GM12878 (cell line): ENCODE measurements around the gene SELPLG. TPM values are rescaled to one million over a fixed set of nuclear protein-coding genes. Genes with fewer than 3 reads are reported as not detected.

Experiments
- ASH2L ChIP-seq: fragments of 300-600, 200-600 bp; sonication (generic); IDR thresholded peaks from 2 replicates; pipeline ENCODE4 v1.6.1; 2017; ENCODE audit warnings: low read depth, mild to moderate bottlenecking, borderline replicate concordance
- BMI1 ChIP-seq: fragments of 450-650 bp; IDR thresholded peaks from 2 replicates; pipeline ENCODE4 v1.6.1; 2016; ENCODE audit warnings: mild to moderate bottlenecking, moderate library complexity, borderline replicate concordance
- CBX5 ChIP-seq: sonication (generic); IDR thresholded peaks from 2 replicates; pipeline ENCODE4 v1.6.1; 2016; ENCODE audit warnings: low read depth, moderate library complexity, mild to moderate bottlenecking, inconsistent platforms
- CHD2 ChIP-seq: IDR thresholded peaks from 2 replicates; pipeline ENCODE4 v1.6.1; 2011; ENCODE audit warnings: low read depth, low read length, improper control_type of control experiment, borderline replicate concordance
- HCFC1 ChIP-seq: fragments of 150-350 bp; IDR thresholded peaks from 2 replicates; pipeline ENCODE4 v1.6.1; 2014; ENCODE audit warnings: low read length
- HDAC6 ChIP-seq: fragments of 200-600 bp; sonication (generic); IDR thresholded peaks from one replicate; pipeline ENCODE4 v1.8.0; 2017; ENCODE audit warnings: antibody characterized with exemption; ENCODE audit not compliant: unreplicated experiment
- IRF3 ChIP-seq: fragments of 450-650 bp; IDR thresholded peaks from 2 replicates; pipeline ENCODE4 v1.6.1; 2014; ENCODE audit warnings: mild to moderate bottlenecking
- MXI1 ChIP-seq: fragments of 150-350 bp; IDR thresholded peaks from 2 replicates; pipeline ENCODE4 v1.6.1; 2011; ENCODE audit warnings: low read depth, mild to moderate bottlenecking, inconsistent platforms, low read length, improper control_type of control experiment
- NFIC ChIP-seq: IDR thresholded peaks from 2 replicates; pipeline ENCODE4 v1.6.1; 2012; ENCODE audit warnings: low read depth, mild to moderate bottlenecking, inconsistent platforms, low read length, moderate library complexity
- PML ChIP-seq: IDR thresholded peaks from 2 replicates; pipeline ENCODE4 v1.6.1; 2012; ENCODE audit warnings: low read length, inconsistent platforms
- POLR2A ChIP-seq: IDR thresholded peaks from 2 replicates; pipeline ENCODE4 v1.6.1; 2011; ENCODE audit warnings: low read depth, mild to moderate bottlenecking, low read length
- SMARCA5 ChIP-seq: fragments of 450-650 bp; IDR thresholded peaks from 2 replicates; pipeline ENCODE4 v1.6.1; 2017; ENCODE audit warnings: mild to moderate bottlenecking
- SUZ12 ChIP-seq: fragments of 200-600 bp; sonication (generic); IDR thresholded peaks from one replicate; pipeline ENCODE4 v1.6.1; 2018; ENCODE audit warnings: antibody characterized with exemption, mild to moderate bottlenecking; ENCODE audit not compliant: unreplicated experiment
- ZBTB4 ChIP-seq: fragments of 450-650 bp; formaldehyde crosslinking; IDR thresholded peaks from 2 replicates; pipeline ENCODE4 v1.4.0; 2022; ENCODE audit warnings: mild to moderate bottlenecking, moderate library complexity
- ZNF207 ChIP-seq: fragments of 450-650 bp; IDR thresholded peaks from 2 replicates; pipeline ENCODE4 v1.6.1; 2014; ENCODE audit warnings: antibody characterized with exemption, mild to moderate bottlenecking, borderline replicate concordance
- ZNF384 ChIP-seq: IDR thresholded peaks from 2 replicates; pipeline ENCODE4 v1.6.1; 2012; ENCODE audit warnings: low read depth, mild to moderate bottlenecking, low read length, improper control_type of control experiment, borderline replicate concordance
- polyA plus RNA-seq, 11 experiments: library from polyadenylated mRNA; depleted of rRNA in 4 of 11; unstranded in 6 of 11; stranded (reverse) in 5 of 11; fragments of >200 nt; fragmentation: Nextera tagmentation in 4 of 11; fragmentation: Illumina TruSeq in 1 of 11; extraction: Ambion mirVana in 4 of 11; extraction: Trizol in 1 of 11; gene quantifications; 1 replicate in 1 of 11; 2 replicates in 10 of 11; pipeline versions ENCODE4 v1.2.1 to v1.2.3, GENCODE V29; 2011 to 2016; ENCODE audit warnings: inconsistent platforms in 2 of 11, missing spikeins in 2 of 11, low read depth in 1 of 11
- total RNA-seq, 4 experiments: library from RNA; depleted of rRNA in 3 of 4; stranded (reverse); fragments of >200 nt in 3 of 4; fragmentation: Illumina TruSeq in 1 of 4; extraction: Trizol in 1 of 4; gene quantifications; 2 replicates each; pipeline versions ENCODE4 v1.2.1 to v1.2.3, GENCODE V29; 2013 to 2021
- TF ChIP-seq, protein P1 (sequence below): IDR thresholded peaks from 2 replicates; pipeline ENCODE4 v1.6.1; 2011; ENCODE audit warnings: low read depth, mild to moderate bottlenecking, low read length, moderate library complexity, borderline replicate concordance; ENCODE audit errors: extremely low read depth
- TF ChIP-seq, protein P2 (sequence below), 3 experiments: IDR thresholded peaks in 2 of 3; conservative IDR thresholded peaks in 1 of 3; 2 replicates each; pipeline ENCODE4 v1.5.1; 2011; ENCODE audit warnings: low read depth in 3 of 3, low read length in 3 of 3, mild to moderate bottlenecking in 3 of 3, control low read depth in 2 of 3, moderate library complexity in 2 of 3, inconsistent platforms in 1 of 3, mixed read lengths in 1 of 3; ENCODE audit not compliant: control insufficient read depth in 2 of 3, insufficient read depth in 1 of 3; ENCODE audit errors: extremely low read depth in 1 of 3
- TF ChIP-seq, protein P3 (sequence below): fragments of 450-650 bp; IDR thresholded peaks from 2 replicates; pipeline ENCODE4 v1.6.1; 2016; ENCODE audit warnings: mild to moderate bottlenecking, moderate library complexity, borderline replicate concordance

The SELPLG gene
- total and polyA plus RNA-seq, 10 of the 15 experiments (the other 5 are each of a cell fraction or from before 2014, with no cell fraction given): 3.2 to 32.3 (median 23.9) TPM

- TF ChIP-seq, protein P1, sequence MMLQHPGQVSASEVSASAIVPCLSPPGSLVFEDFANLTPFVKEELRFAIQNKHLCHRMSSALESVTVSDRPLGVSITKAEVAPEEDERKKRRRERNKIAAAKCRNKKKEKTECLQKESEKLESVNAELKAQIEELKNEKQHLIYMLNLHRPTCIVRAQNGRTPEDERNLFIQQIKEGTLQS: no peak
- TF ChIP-seq ZBTB4 (no peak), SMARCA5 (peak; percentile 3), SUZ12 (no peak), BMI1 (no peak), HCFC1 (no peak), IRF3 (no peak), NFIC (peak; percentile 57), POLR2A (peak; percentile 95), ZNF384 (no peak), ZNF207 (no peak), HDAC6 (peak; percentile 79), CBX5 (peak; percentile 47; the same call in 1 of the 2 replicates), MXI1 (peak; percentile 83), PML (peak; percentile 84; the same call in 1 of the 2 replicates), ASH2L (no peak), CHD2 (peak; percentile 27; the same call in 1 of the 2 replicates)
- TF ChIP-seq, protein P2, sequence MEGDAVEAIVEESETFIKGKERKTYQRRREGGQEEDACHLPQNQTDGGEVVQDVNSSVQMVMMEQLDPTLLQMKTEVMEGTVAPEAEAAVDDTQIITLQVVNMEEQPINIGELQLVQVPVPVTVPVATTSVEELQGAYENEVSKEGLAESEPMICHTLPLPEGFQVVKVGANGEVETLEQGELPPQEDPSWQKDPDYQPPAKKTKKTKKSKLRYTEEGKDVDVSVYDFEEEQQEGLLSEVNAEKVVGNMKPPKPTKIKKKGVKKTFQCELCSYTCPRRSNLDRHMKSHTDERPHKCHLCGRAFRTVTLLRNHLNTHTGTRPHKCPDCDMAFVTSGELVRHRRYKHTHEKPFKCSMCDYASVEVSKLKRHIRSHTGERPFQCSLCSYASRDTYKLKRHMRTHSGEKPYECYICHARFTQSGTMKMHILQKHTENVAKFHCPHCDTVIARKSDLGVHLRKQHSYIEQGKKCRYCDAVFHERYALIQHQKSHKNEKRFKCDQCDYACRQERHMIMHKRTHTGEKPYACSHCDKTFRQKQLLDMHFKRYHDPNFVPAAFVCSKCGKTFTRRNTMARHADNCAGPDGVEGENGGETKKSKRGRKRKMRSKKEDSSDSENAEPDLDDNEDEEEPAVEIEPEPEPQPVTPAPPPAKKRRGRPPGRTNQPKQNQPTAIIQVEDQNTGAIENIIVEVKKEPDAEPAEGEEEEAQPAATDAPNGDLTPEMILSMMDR (IDR thresholded peaks at IDR 0.05 in 2 of 3, conservative IDR thresholded peaks at IDR 0.05 in 1 of 3; ENCODE audit: control insufficient read depth in 2 of 3, extremely low read depth in 1 of 3, insufficient read depth in 1 of 3, low read depth in 3 of 3, low read length in 3 of 3): no peak
- TF ChIP-seq, protein P3, sequence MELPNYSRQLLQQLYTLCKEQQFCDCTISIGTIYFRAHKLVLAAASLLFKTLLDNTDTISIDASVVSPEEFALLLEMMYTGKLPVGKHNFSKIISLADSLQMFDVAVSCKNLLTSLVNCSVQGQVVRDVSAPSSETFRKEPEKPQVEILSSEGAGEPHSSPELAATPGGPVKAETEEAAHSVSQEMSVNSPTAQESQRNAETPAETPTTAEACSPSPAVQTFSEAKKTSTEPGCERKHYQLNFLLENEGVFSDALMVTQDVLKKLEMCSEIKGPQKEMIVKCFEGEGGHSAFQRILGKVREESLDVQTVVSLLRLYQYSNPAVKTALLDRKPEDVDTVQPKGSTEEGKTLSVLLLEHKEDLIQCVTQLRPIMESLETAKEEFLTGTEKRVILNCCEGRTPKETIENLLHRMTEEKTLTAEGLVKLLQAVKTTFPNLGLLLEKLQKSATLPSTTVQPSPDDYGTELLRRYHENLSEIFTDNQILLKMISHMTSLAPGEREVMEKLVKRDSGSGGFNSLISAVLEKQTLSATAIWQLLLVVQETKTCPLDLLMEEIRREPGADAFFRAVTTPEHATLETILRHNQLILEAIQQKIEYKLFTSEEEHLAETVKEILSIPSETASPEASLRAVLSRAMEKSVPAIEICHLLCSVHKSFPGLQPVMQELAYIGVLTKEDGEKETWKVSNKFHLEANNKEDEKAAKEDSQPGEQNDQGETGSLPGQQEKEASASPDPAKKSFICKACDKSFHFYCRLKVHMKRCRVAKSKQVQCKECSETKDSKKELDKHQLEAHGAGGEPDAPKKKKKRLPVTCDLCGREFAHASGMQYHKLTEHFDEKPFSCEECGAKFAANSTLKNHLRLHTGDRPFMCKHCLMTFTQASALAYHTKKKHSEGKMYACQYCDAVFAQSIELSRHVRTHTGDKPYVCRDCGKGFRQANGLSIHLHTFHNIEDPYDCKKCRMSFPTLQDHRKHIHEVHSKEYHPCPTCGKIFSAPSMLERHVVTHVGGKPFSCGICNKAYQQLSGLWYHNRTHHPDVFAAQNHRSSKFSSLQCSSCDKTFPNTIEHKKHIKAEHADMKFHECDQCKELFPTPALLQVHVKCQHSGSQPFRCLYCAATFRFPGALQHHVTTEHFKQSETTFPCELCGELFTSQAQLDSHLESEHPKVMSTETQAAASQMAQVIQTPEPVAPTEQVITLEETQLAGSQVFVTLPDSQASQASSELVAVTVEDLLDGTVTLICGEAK: peak; percentile 92
Observed at GRCh38 chr12:108635201-108635996, 1.7 kb upstream of the SELPLG start (continued).
